ENCODE results near the gene KLHL2. TPM values are rescaled to one million over a fixed set of nuclear protein-coding genes. Genes with fewer than 3 reads are reported as not detected.

KLHL2 gene
- polyA plus RNA-seq, 3 donors, result 6.9 to 22.6 (median 11.1) TPM

DNA sequence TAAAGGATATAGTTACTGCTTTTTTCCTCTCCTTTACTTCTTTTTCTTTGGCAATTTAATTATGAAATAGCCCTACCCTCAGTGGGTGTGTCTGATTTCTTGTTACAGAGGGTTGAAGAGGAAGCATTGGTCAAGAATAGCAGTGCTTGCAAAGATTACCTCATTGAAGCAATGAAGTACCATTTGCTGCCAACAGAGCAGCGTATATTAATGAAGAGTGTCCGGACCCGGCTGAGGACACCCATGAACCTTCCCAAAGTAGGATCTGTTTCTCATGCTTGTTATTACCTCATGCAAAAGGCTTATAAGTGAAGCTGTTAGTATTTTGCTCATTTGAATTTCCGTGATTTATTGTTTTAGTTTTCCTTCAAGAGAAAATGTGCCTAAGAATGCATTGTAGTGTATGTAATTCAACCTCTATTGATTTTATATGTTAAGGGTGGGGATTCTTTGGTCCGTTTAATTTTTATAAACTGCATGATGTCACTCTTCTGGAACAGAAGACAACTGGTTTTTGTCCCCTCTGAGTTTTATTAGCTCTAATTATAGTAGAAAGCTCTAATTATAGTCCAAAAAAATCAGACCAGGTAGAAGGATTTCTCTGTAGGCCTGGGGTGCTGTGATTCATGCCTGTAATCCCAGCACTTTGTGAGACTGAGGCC lies 92.2 kb downstream of the KLHL2 start:
- peak overlapping the region; percentile 32 to 80 for H3K4me3 Mint-ChIP-seq
- intact Hi-C loops (cut with micrococcal nuclease), result no loop called here
- no peaks in the 10 kb centered on the region for H3K9me3 Mint-ChIP-seq
- Histone ChIP-seq H3K79me2 (ENCODE audit: insufficient read depth, low read length) (peaks cover 53% of the 10 kb centered on the region), H3K4me2 (replicated peaks; ENCODE audit: extremely low read depth, low read length, poor library complexity, severe bottlenecking) (peak overlapping the region; percentile 71), H3K4me3 (replicated peaks in 1 of 3; ENCODE audit: low read depth in 2 of 3, low read length in 3 of 3) (peak overlapping the region in 2 of 3 experiments; percentile 27 to 52), H4K20me1 (ENCODE audit: insufficient read depth, low read length) (no peaks in the 10 kb centered on the region), H3K27me3 (ENCODE audit: control insufficient read depth in 2 of 2, insufficient read depth in 2 of 2, low read length in 2 of 2) (no peaks in the 10 kb centered on the region), H3K9me3 (replicated peaks in 1 of 2; ENCODE audit: control insufficient read depth in 1 of 2, insufficient read depth in 1 of 2, low read length in 2 of 2) (no peaks in the 10 kb centered on the region), H3K27ac (ENCODE audit: low read depth in 1 of 2, low read length in 2 of 2) (peak overlapping the region; percentile 46 to 60), H3K9ac (ENCODE audit: insufficient read depth, low read length, poor library complexity, severe bottlenecking) (no peak overlapping the region), H3K36me3 (replicated peaks in 1 of 2; ENCODE audit: control insufficient read depth in 1 of 2, insufficient read depth in 2 of 2, low read length in 2 of 2) (peaks cover 17 to 29% of the 10 kb centered on the region in 2 donors), H2AFZ (ENCODE audit: insufficient read depth, low read depth, low read length, poor library complexity, severe bottlenecking) (peak overlapping the region; percentile 27), H3K4me1 (ENCODE audit: control insufficient read depth in 1 of 2, insufficient read depth in 2 of 2, low read length in 2 of 2) (peaks cover 40 to 52% of the 10 kb centered on the region in 2 donors)
- 7% methylated on average over 3 of the region's 5 CpGs for WGBS (ENCODE audit: insufficient coverage)
- peak overlapping the region; percentile 77 to 94 (median 93) for H3K27ac Mint-ChIP-seq
- no peaks in the 10 kb centered on the region for H3K27me3 Mint-ChIP-seq (ENCODE audit: low read depth in 3 of 3)
- peaks cover 37 to 42% of the 10 kb centered on the region in 2 donors for H3K36me3 Mint-ChIP-seq
- TF ChIP-seq, protein P1, sequence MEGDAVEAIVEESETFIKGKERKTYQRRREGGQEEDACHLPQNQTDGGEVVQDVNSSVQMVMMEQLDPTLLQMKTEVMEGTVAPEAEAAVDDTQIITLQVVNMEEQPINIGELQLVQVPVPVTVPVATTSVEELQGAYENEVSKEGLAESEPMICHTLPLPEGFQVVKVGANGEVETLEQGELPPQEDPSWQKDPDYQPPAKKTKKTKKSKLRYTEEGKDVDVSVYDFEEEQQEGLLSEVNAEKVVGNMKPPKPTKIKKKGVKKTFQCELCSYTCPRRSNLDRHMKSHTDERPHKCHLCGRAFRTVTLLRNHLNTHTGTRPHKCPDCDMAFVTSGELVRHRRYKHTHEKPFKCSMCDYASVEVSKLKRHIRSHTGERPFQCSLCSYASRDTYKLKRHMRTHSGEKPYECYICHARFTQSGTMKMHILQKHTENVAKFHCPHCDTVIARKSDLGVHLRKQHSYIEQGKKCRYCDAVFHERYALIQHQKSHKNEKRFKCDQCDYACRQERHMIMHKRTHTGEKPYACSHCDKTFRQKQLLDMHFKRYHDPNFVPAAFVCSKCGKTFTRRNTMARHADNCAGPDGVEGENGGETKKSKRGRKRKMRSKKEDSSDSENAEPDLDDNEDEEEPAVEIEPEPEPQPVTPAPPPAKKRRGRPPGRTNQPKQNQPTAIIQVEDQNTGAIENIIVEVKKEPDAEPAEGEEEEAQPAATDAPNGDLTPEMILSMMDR (IDR thresholded peaks at IDR 0.05), result peak; percentile 55
- peaks cover 51% of the 10 kb centered on the region for H3K4me1 Mint-ChIP-seq
- DNase-seq, result peak; percentile 67 to 85 (median 75)

DNA sequence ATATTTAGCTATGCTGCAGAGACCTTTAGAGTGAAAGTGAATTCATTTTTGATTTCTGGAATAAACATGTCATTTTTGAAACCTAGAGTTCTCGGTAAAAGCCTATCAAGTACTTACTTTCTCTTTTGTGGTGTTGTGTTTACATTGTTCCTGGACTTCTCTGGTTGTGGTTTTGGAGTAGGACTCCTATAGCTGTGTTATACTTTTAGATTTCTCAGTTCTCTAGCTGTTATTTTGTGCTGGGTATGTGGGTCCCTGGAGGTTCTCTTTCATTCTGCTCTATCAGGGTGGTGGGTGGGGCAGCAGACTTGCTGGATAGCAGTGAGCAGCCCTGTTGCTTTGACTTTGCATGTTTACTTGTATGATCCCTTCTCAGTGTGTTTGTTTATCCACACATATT lies 94.5 kb downstream of the KLHL2 start:
- Mint-ChIP-seq H3K27me3 (ENCODE audit: low read depth in 3 of 3) (no peaks in the 10 kb centered on the region), H3K27ac (peak overlapping the region; percentile 78 to 95 (median 89)), H3K4me3 (peak overlapping the region; percentile 76 to 93), H3K36me3 (peaks cover 35 to 46% of the 10 kb centered on the region in 2 donors), H3K4me1 (peaks cover 31% of the 10 kb centered on the region), H3K9me3 (no peaks in the 10 kb centered on the region)
- peak overlapping the region; percentile 29 to 78 for H3K27ac ChIP-seq (ENCODE audit: low read depth in 1 of 2, low read length in 2 of 2)
- H3K4me1 ChIP-seq (ENCODE audit: control insufficient read depth in 1 of 2, insufficient read depth in 2 of 2, low read length in 2 of 2), result peaks cover 21 to 35% of the 10 kb centered on the region in 2 donors
- H4K20me1 ChIP-seq (ENCODE audit: insufficient read depth, low read length), result no peaks in the 10 kb centered on the region
- peaks cover 17 to 42% of the 10 kb centered on the region in 2 donors for H3K36me3 ChIP-seq (replicated peaks in 1 of 2; ENCODE audit: control insufficient read depth in 1 of 2, insufficient read depth in 2 of 2, low read length in 2 of 2)
- WGBS (ENCODE audit: insufficient coverage), result no CpG with 5 or more reads among the region's 1 CpG
- peak overlapping the region; percentile 61 for H2AFZ ChIP-seq (ENCODE audit: insufficient read depth, low read depth, low read length, poor library complexity, severe bottlenecking)
- H3K4me3 ChIP-seq (replicated peaks in 1 of 3; ENCODE audit: low read depth in 2 of 3, low read length in 3 of 3), result peak overlapping the region; percentile 18 to 65 (median 56)
- TF ChIP-seq, protein P1 (IDR thresholded peaks at IDR 0.05), result no peak
- intact Hi-C loops (cut with micrococcal nuclease), result no loop called here
- DNase-seq, result no peak
- no peaks in the 10 kb centered on the region for H3K27me3 ChIP-seq (ENCODE audit: control insufficient read depth in 2 of 2, insufficient read depth in 2 of 2, low read length in 2 of 2)
- peaks cover 39% of the 10 kb centered on the region for H3K79me2 ChIP-seq (ENCODE audit: insufficient read depth, low read length)
- H3K4me2 ChIP-seq (replicated peaks; ENCODE audit: extremely low read depth, low read length, poor library complexity, severe bottlenecking), result peak overlapping the region; percentile 74
- peak overlapping the region; percentile 48 for H3K9ac ChIP-seq (ENCODE audit: insufficient read depth, low read length, poor library complexity, severe bottlenecking)
- H3K9me3 ChIP-seq (replicated peaks in 1 of 2; ENCODE audit: control insufficient read depth in 1 of 2, insufficient read depth in 1 of 2, low read length in 2 of 2), result no peaks in the 10 kb centered on the region
